ENCODE data around the gene MYLK3.

Gene MYLK3

GRCh38 chr16:46746821-46747776, 1.0 kb downstream of the MYLK3 start:
- no peak for DNase-seq (ENCODE audit: extremely low read depth, low read depth)
- no peak for TF ChIP-seq CTCF (IDR thresholded peaks at IDR 0.05; ENCODE audit: low read depth, low read length)

- no peak for TF ChIP-seq CTCF (IDR thresholded peaks at IDR 0.05; ENCODE audit: low read depth, low read length)
- no peak for DNase-seq (ENCODE audit: extremely low read depth, low read depth)
Measured at GRCh38 chr16:46745617-46746016, 2.5 kb downstream of the MYLK3 start.

DNA sequence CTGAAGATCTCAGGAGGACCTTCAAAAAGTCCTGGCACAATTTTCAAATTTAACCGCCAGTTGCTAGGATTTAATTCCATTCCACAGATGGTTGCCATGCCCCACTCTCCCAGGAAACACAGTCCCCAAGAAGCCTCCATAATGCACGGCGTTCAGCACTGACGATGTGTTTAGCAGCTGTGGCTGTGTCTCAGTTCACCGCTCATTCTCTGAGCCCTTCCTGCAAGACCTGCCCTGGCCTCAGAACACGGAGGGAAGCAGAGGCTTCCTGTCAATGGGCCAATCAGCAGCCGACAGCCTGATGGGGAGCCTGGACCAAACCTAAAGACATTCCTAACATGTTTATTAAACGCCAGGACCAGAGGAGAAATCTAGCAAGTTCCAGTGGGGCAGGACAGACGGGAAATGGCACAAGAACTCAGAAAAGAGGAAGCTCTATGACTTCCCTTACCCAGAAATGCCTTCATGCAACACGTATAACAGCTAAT, 4.9 kb downstream of the MYLK3 start:
- no peak for DNase-seq (ENCODE audit: extremely low read depth, low read depth)
- TF ChIP-seq CTCF (IDR thresholded peaks at IDR 0.05; ENCODE audit: low read depth, low read length) = no peak

GRCh38 chr16:46739934-46740333, 8.2 kb downstream of the MYLK3 start:
- DNase-seq (ENCODE audit: extremely low read depth, low read depth) = no peak
- no peak for TF ChIP-seq CTCF (IDR thresholded peaks at IDR 0.05; ENCODE audit: low read depth, low read length)

GRCh38 chr16:46737621-46738214, 10.4 kb downstream of the MYLK3 start:
- DNase-seq (ENCODE audit: extremely low read depth, low read depth) = no peak
- TF ChIP-seq CTCF (IDR thresholded peaks at IDR 0.05; ENCODE audit: low read depth, low read length) = no peak

DNA sequence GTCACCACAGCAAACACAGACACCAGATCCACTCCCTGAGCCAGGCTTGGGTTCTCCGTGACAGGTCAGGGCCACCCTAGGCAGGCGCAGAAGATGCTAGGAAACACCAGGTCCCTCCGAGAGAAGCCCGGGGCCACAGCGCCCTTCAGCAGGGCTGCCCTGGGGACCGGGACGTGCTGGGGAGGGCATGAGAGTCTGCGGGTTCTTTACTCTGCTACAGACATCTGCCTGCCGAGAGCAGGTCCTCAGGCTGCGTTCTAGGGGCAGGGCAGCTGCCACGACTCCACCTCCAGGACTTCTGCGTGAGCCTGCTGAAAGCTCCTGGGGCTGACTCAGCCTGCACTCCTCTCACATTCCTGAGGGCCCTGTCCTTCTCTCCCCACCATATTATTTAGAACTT, 11.4 kb downstream of the MYLK3 start:
- no peak for DNase-seq (ENCODE audit: extremely low read depth, low read depth)
- TF ChIP-seq CTCF (IDR thresholded peaks at IDR 0.05; ENCODE audit: low read depth, low read length) = no peak

DNA sequence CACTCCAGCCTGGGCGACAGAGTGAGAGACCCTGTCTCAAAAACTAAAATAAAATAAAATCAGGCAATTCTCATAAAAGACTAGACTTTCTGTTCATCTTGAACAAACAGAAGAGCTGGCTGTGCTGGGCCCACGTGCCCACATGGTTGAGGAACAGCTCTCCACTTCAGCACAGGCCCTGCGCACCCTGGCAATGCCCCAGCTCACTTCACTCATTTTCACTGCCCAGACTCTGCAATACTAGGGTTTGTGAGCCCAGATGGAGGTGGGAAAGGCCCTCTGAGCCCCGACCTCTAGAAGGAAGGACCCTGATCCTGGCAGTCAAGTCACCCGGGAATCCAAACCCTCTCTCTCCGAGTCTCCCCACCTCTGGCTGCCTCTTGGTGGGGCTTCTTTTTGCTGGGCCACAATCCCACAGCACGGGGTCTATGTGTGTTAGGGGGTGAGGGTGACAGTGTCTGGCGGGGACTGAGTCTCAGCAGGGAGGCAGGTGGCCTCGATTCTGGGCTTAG, 14.8 kb downstream of the MYLK3 start:
- DNase-seq (ENCODE audit: extremely low read depth, low read depth) = no peak
- TF ChIP-seq CTCF (IDR thresholded peaks at IDR 0.05; ENCODE audit: low read depth, low read length) = no peak

Data from AG09319 (cell line).